Suprapubic skin (tissue), 3 donors: ENCODE measurements around the gene NUDT8.

Experiments used
- CTCF ChIP-seq, 2 donors: fragments of 200-600 bp in 1 of 2; fragments of 450-650 bp in 1 of 2; sonication (generic) in 1 of 2; IDR thresholded peaks; one replicate each; pipeline ENCODE4 v1.5.1; 2016 to 2019; ENCODE audit warnings: antibody characterized with exemption in 2 of 2, mild to moderate bottlenecking in 1 of 2, moderate library complexity in 1 of 2
- EP300 ChIP-seq: sonication (generic); formaldehyde crosslinking; IDR thresholded peaks from one replicate; pipeline ENCODE4 v1.6.1; 2017; ENCODE audit warnings: antibody characterized with exemption
- POLR2A ChIP-seq, 2 donors: fragments of 450-650 bp; IDR thresholded peaks; one replicate each; pipeline ENCODE4 v1.6.1; 2017; ENCODE audit warnings: antibody characterized with exemption in 2 of 2, mild to moderate bottlenecking in 2 of 2, moderate library complexity in 2 of 2

- TF ChIP-seq CTCF (IDR thresholded peaks at IDR 0.05) (no peak), POLR2A (IDR thresholded peaks at IDR 0.05) (no peak), EP300 (no peak)
Measured at GRCh38 chr11:67662142-67662834, 32.6 kb upstream of the NUDT8 start.
